Colonic mucosa (tissue), 4 donors: Measurements from ENCODE around the gene GPR42. TPM values are rescaled to one million over a fixed set of nuclear protein-coding genes. Genes with fewer than 3 reads are reported as not detected.

Experiments
- DNase-seq: peaks from one replicate; pipeline ENCODE4 v3.0.0-alpha.2; 2020
- H3K27ac ChIP-seq: fragments of 200-600 bp; one replicate; pipeline ENCODE4 v1.8.0; 2021
- H3K27me3 ChIP-seq: fragments of 200-600 bp; one replicate; pipeline ENCODE4 v1.8.0; 2021
- H3K36me3 ChIP-seq: fragments of 200-600 bp; one replicate; pipeline ENCODE4 v1.8.0; 2021
- H3K4me1 ChIP-seq: fragments of 200-600 bp; one replicate; pipeline ENCODE4 v1.8.0; 2021; ENCODE audit warnings: mild to moderate bottlenecking
- H3K4me3 ChIP-seq: fragments of 200-600 bp; one replicate; pipeline ENCODE4 v1.8.0; 2021
- H3K9ac ChIP-seq, 2 donors: one replicate each; pipeline ENCODE4 v1.7.0; 2013; ENCODE audit warnings: control low read depth in 2 of 2, low read depth in 2 of 2, low read length in 2 of 2
- H3K9me3 ChIP-seq: fragments of 200-600 bp; one replicate; pipeline ENCODE4 v1.8.0; 2021
- intact Hi-C: fragments of 100-400 bp; cut with DNase I; formaldehyde crosslinking; loops from one replicate; pipeline ENCODE4 v1.14.1; 2022
- total RNA-seq, 2 donors: library from RNA; stranded (reverse); fragmentation: NEBNext Ultra II Directional in 1 of 2; extraction: Animal tissue kit (Norgen Biotek cat#: 25700) in 1 of 2; gene quantifications; one replicate each; pipeline ENCODE4 v1.2.1, GENCODE V29; 2021
- TF ChIP-seq, protein P1 (sequence below): fragments of 200-600 bp; IDR thresholded peaks from one replicate; pipeline ENCODE4 v1.8.0; 2022; ENCODE audit warnings: antibody characterized with exemption, mild to moderate bottlenecking
- donor health status: healthy.
- donor health status: DM: no; HTN: no; CAD: no.
- donor health status: DM: no; HTN: no; CAD: no.

GPR42 gene
- total RNA-seq, 2 donors from 2014 or later: not detected

- no peak for DNase-seq
- TF ChIP-seq, protein P1, sequence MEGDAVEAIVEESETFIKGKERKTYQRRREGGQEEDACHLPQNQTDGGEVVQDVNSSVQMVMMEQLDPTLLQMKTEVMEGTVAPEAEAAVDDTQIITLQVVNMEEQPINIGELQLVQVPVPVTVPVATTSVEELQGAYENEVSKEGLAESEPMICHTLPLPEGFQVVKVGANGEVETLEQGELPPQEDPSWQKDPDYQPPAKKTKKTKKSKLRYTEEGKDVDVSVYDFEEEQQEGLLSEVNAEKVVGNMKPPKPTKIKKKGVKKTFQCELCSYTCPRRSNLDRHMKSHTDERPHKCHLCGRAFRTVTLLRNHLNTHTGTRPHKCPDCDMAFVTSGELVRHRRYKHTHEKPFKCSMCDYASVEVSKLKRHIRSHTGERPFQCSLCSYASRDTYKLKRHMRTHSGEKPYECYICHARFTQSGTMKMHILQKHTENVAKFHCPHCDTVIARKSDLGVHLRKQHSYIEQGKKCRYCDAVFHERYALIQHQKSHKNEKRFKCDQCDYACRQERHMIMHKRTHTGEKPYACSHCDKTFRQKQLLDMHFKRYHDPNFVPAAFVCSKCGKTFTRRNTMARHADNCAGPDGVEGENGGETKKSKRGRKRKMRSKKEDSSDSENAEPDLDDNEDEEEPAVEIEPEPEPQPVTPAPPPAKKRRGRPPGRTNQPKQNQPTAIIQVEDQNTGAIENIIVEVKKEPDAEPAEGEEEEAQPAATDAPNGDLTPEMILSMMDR: no peak
- H3K9ac ChIP-seq: no peak overlapping the region
- H3K36me3 ChIP-seq: no peaks in the 10 kb centered on the region
- H3K9me3 ChIP-seq: no peaks in the 10 kb centered on the region
- no peak overlapping the region for H3K27ac ChIP-seq
- no peaks in the 10 kb centered on the region for H3K27me3 ChIP-seq
- intact Hi-C loops: loop anchor here (2.0 to 10.0 kb wide), 2 partner anchors 117 to 143 kb away; partner anchors contain the start of gene KRTDAP
- no peak overlapping the region for H3K4me3 ChIP-seq
- no peaks in the 10 kb centered on the region for H3K4me1 ChIP-seq
Observed at GRCh38 chr19:35351411-35352176, 19.3 kb upstream of the GPR42 start.

- TF ChIP-seq, protein P1: no peak
- Histone ChIP-seq H3K9me3 (no peaks in the 10 kb centered on the region), H3K36me3 (no peaks in the 10 kb centered on the region), H3K27ac (no peak overlapping the region), H3K9ac (no peak overlapping the region), H3K4me1 (no peaks in the 10 kb centered on the region), H3K4me3 (no peak overlapping the region), H3K27me3 (no peaks in the 10 kb centered on the region)
- no peak for DNase-seq
- intact Hi-C loops: loop anchor here (2.0 to 10.0 kb wide), 2 partner anchors 117 to 143 kb away; partner anchors contain the start of gene KRTDAP
Observed at GRCh38 chr19:35352177-35352447, 18.8 kb upstream of the GPR42 start.

- intact Hi-C loops: loop anchor here (2.0 to 10.0 kb wide), 2 partner anchors 116 to 142 kb away; partner anchors contain the start of gene KRTDAP
- TF ChIP-seq, protein P1: peak; percentile 64
- H3K4me1 ChIP-seq: no peaks in the 10 kb centered on the region
- no peak overlapping the region for H3K4me3 ChIP-seq
- H3K36me3 ChIP-seq: no peaks in the 10 kb centered on the region
- DNase-seq: peak; percentile 74
- H3K27me3 ChIP-seq: no peaks in the 10 kb centered on the region
- no peak overlapping the region for H3K9ac ChIP-seq
- no peaks in the 10 kb centered on the region for H3K9me3 ChIP-seq
- H3K27ac ChIP-seq: no peak overlapping the region
Observed at GRCh38 chr19:35352448-35353304, 18.2 kb upstream of the GPR42 start.

DNA sequence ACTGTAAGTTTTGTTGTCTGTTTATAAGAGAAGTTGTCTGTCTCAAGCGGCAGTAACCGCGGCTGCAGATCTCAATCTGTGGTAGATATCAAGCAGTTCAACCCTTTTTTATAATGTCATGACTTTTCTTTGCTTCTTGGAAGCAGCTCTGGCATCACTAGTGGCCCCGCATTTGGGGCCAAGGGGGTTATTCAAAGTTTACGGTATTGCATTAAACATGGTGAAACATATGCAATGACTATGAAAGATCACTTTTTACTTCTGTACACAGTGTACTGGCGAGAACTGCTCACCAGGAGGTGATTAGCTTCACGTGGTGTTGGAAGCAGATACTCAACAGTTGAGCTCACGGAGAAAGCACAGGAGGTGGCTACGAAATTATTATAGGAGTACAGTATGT, 17.2 kb upstream of the GPR42 start:
- H3K4me1 ChIP-seq: no peaks in the 10 kb centered on the region
- H3K27me3 ChIP-seq: no peaks in the 10 kb centered on the region
- no peak overlapping the region for H3K27ac ChIP-seq
- intact Hi-C loops: loop anchor here (2.0 to 10.0 kb wide), 2 partner anchors 115 to 141 kb away; partner anchors contain the start of gene KRTDAP
- DNase-seq: no peak
- no peaks in the 10 kb centered on the region for H3K36me3 ChIP-seq
- H3K9ac ChIP-seq: no peak overlapping the region
- no peaks in the 10 kb centered on the region for H3K9me3 ChIP-seq
- no peak overlapping the region for H3K4me3 ChIP-seq
- TF ChIP-seq, protein P1: no peak

DNA sequence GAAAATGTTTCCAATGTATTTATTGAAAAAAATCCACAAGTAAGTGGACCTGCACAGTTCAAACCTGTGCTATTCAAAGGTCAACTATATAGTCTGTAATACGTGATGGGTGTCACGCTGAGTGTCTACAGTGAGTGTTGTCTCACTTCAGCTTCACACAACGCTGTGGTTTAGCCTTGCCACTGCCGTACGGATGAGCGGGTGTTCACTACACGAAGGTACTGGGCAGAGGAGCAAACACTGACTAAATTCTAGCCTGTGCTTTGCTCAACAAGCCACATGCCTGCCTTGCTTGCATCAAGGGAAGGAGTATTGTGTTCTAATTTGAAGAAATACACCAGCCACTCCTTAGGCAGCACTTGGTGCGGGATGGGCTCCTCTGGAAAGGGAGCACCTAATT, 16.0 kb upstream of the GPR42 start:
- Histone ChIP-seq H3K4me1 (no peaks in the 10 kb centered on the region), H3K4me3 (no peak overlapping the region), H3K9me3 (no peaks in the 10 kb centered on the region), H3K27me3 (no peaks in the 10 kb centered on the region), H3K36me3 (no peaks in the 10 kb centered on the region), H3K27ac (no peak overlapping the region), H3K9ac (no peak overlapping the region)
- no peak for DNase-seq
- intact Hi-C loops: loop anchor here (10.0 kb wide), 1 partner anchor 140 kb away; the partner anchor contains the start of gene KRTDAP
- TF ChIP-seq, protein P1: no peak
